ENCODE measurements around the gene DNAAF5. TPM values are rescaled to one million over a fixed set of nuclear protein-coding genes. Genes with fewer than 3 reads are reported as not detected.

Gene DNAAF5
- total RNA-seq, 3 donors from 2014 or later, result 29.4 to 43.0 (median 30.9) TPM

DNA sequence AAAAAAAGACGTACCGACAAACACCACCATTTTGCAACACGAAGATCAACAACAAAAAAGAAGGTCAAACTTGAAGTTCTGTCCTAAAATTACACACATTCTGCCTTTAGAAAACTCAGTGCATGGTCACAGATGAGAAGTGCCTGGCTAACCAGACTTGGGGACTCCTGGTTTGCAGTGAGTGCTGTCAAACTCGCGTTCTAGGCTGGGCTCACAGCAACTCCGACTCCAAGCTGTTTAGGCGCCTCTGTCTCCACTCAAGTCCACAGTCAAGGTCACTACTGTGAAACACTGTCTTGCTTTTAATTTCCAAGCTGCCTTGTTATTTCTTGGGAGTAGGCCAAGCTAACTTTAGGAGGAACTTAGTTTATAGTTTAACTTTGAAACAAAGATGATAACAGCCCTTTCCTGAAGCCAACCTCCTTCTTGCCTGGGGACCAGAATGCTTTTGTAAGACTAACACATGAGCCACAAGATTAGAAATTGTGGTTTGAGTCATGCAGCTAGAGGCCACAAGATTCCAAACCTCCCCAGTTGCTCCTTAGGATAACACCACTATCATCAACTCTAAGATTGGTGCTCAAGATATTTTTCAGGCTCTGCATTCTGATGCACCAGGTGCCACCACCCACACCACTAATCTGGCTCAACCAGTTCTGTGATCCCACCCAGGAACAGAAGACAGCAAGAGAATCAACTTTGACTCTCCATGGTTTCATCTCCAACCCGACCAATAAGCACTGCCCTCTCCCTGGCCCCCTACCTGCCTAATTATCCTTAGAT, 1.1 kb upstream of the DNAAF5 start:
- ATAC-seq (no peak), DNase-seq (no peak)
- TF ChIP-seq, protein P1, sequence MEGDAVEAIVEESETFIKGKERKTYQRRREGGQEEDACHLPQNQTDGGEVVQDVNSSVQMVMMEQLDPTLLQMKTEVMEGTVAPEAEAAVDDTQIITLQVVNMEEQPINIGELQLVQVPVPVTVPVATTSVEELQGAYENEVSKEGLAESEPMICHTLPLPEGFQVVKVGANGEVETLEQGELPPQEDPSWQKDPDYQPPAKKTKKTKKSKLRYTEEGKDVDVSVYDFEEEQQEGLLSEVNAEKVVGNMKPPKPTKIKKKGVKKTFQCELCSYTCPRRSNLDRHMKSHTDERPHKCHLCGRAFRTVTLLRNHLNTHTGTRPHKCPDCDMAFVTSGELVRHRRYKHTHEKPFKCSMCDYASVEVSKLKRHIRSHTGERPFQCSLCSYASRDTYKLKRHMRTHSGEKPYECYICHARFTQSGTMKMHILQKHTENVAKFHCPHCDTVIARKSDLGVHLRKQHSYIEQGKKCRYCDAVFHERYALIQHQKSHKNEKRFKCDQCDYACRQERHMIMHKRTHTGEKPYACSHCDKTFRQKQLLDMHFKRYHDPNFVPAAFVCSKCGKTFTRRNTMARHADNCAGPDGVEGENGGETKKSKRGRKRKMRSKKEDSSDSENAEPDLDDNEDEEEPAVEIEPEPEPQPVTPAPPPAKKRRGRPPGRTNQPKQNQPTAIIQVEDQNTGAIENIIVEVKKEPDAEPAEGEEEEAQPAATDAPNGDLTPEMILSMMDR (IDR thresholded peaks at IDR 0.05), result no peak
- Histone ChIP-seq H3K4me1 (ENCODE audit: low read depth) (peaks cover 14% of the 10 kb centered on the region), H3K9me3 (no peaks in the 10 kb centered on the region), H3K36me3 (ENCODE audit: low read depth) (no peaks in the 10 kb centered on the region), H3K4me3 (no peak overlapping the region)
- intact Hi-C loops (cut with DNase I, micrococcal nuclease), result no loop called here

DNA sequence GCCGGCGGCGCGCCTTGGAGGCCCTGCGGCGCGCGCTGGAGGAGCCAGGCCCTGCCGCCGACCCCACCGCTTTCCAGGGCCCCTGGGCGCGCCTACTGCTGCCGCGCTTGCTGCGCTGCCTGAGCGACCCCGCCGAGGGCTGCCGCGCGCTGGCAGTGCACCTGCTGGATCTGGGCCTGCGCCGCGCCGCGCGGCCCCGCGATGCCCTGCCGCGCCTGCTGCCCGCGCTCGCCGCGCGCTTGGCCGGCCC, 280 bp downstream of the DNAAF5 start:
- ATAC-seq (peak; percentile 14), DNase-seq (no peak)
- peak overlapping the region; percentile 96 for H3K4me3 ChIP-seq
- H3K9me3 ChIP-seq, result no peaks in the 10 kb centered on the region
- H3K4me1 ChIP-seq (ENCODE audit: low read depth), result peaks cover 16% of the 10 kb centered on the region
- TF ChIP-seq, protein P1 (IDR thresholded peaks at IDR 0.05), result no peak
- H3K36me3 ChIP-seq (ENCODE audit: low read depth), result no peaks in the 10 kb centered on the region
- intact Hi-C loops (cut with DNase I, micrococcal nuclease), result no loop called here

DNA sequence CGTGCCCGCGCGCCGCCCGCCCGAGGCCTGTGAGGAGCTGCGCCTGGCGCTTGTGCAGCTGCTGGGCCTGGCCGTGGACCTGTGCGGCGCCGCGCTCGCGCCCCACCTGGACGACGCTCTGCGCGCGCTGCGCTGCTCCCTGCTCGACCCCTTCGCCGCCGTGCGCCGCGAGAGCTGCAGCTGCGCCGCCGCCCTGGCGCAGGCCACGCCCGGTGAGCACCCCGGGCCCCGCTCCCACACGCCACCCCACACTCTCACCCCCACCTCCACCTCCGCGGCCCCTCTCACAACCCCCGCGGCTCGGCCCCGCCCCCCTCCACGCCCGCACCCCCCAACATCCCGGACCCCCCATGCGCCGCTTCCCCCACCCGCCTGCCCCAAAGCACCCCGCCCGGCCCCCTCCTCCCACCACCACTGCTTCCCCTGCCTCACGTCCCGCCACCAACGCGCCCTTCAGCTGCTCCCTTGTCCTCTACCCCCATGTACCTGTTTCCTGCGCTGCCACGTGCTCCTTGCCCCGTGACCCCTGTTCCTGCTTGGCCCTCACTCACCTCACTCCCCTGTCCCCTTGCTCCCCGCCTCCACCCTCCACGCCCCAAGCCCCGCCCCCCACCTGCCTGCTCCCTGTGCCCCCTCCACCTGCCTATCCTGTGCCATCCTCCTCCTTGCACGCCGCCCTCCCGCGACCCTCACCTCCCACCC, 756 bp downstream of the DNAAF5 start, which contains the start of gene PRKAR1B:
TSS of gene PRKAR1B (minus strand) at position 178 of the 702 bp plus-strand sequence. CDS start 15,776 bp downstream, outside the sequence.
- Histone ChIP-seq H3K9me3 (no peaks in the 10 kb centered on the region), H3K4me1 (ENCODE audit: low read depth) (peaks cover 21% of the 10 kb centered on the region), H3K4me3 (peak within 1 kb of the TSS; percentile 96), H3K36me3 (ENCODE audit: low read depth) (no peaks in the 10 kb centered on the region)
- DNase-seq (peak; percentile 63 to 77 (median 71)), ATAC-seq (peak; percentile 52)
- intact Hi-C loops (cut with DNase I, micrococcal nuclease), result no loop called here
- TF ChIP-seq, protein P1 (IDR thresholded peaks at IDR 0.05), result no peak

DNA sequence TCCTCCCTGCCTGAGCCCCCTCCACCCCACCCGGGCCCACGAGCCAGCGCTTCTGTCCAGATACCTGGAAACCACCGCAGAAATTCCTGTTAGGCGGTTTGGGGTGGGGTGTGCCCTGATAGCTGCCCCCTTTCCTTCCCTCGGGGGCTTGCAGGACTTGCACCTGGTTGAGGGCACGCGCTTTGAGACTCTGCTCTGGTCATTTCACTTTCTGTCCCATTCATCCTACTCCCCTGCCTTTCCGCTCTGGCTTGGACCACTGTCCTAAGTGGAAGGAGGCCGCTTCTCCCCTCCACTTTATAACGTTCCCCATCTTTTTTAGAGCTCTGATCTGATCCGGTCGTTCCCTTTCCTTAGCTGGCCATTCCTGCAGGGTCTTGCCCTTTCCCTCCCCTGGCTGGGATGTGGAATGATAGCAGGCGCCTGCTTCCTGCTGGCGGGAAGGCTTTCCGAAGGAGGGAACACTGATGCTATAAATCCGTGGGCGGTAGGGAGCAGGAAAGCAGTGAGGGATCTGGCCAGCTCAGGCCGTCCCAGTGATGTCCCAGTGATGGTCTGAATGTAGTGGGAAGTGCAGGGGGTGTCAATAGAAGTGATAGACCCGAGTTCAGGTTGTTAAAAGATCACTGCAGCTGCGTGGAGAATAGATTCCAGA, 1.4 kb downstream of the DNAAF5 start:
- DNase-seq, result peak in 1 of 3 donors; percentile 26
- intact Hi-C loops (cut with DNase I, micrococcal nuclease), result no loop called here
- H3K36me3 ChIP-seq (ENCODE audit: low read depth), result no peaks in the 10 kb centered on the region
- no peaks in the 10 kb centered on the region for H3K9me3 ChIP-seq
- no peak overlapping the region for H3K4me3 ChIP-seq
- H3K4me1 ChIP-seq (ENCODE audit: low read depth), result peaks cover 27% of the 10 kb centered on the region
- TF ChIP-seq, protein P1 (IDR thresholded peaks at IDR 0.05), result no peak
- ATAC-seq, result peak; percentile 10

DNA sequence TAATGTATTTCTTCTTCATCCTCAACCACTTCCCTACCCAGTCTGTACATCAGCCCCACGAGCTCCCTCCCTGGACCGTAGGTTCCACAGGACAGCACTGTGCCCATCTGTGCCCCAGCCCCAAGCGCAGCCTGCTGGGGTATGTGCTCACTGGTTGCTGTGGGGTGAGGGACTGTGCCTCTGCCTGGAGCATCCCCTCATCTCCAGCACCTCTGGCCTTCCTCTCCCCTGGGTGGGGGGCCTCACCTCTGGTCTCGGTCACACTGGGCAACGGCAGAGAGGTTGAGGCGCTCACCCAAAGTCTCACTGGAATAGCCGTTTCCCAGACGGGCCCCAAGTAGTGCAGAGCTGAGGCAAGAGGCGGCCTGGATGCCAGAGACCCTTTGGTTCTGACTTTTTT, 2.1 kb downstream of the DNAAF5 start:
- no peaks in the 10 kb centered on the region for H3K9me3 ChIP-seq
- DNase-seq (no peak), ATAC-seq (no peak)
- intact Hi-C loops (cut with DNase I, micrococcal nuclease), result no loop called here
- TF ChIP-seq, protein P1 (IDR thresholded peaks at IDR 0.05), result no peak
- no peak overlapping the region for H3K4me3 ChIP-seq
- peaks cover 27% of the 10 kb centered on the region for H3K4me1 ChIP-seq (ENCODE audit: low read depth)
- no peaks in the 10 kb centered on the region for H3K36me3 ChIP-seq (ENCODE audit: low read depth)
